ENCODE results near the gene RSPH6A.

The RSPH6A gene

GRCh38 chr19:45768984-45769782, 45.9 kb downstream of the RSPH6A start, which contains the start of gene SIX5 (continued):
- peak; percentile 98 for TF ChIP-seq ZBTB10 (tag by site-specific recombination; IDR thresholded peaks at IDR 0.05)
- TF ChIP-seq ZNF211 (tag by site-specific recombination; IDR thresholded peaks at IDR 0.05; ENCODE audit: low read depth): no peak
- TF ChIP-seq ZFP41 (tag by site-specific recombination; IDR thresholded peaks at IDR 0.05; ENCODE audit: borderline replicate concordance): no peak
- TF ChIP-seq BCL6B (tag by site-specific recombination; IDR thresholded peaks at IDR 0.05): no peak
- 0 out of 2 replicates have a peak, but pooled peaks have one; percentile 25 for TF ChIP-seq ZNF664 (tag by site-specific recombination; IDR thresholded peaks at IDR 0.05)
- peak; percentile 66 for TF ChIP-seq ZNF660 (tag by site-specific recombination; IDR thresholded peaks at IDR 0.05)
- TF ChIP-seq BCL11B (tag by site-specific recombination; IDR thresholded peaks at IDR 0.05; ENCODE audit: low read depth): peak; percentile 71
- TF ChIP-seq GLI4 (tag by site-specific recombination; IDR thresholded peaks at IDR 0.05): peak; percentile 80
- peak; percentile 32; the same call in 1 of the 2 replicates for TF ChIP-seq INSM2 (tag by site-specific recombination; IDR thresholded peaks at IDR 0.05)
- TF ChIP-seq ZFHX2 (tag by site-specific recombination; conservative IDR thresholded peaks at IDR 0.05): peak; percentile 92
- TF ChIP-seq ZSCAN4 (tag by site-specific recombination; IDR thresholded peaks at IDR 0.05): peak; percentile 62; the same call in 1 of the 2 replicates
- TF ChIP-seq ZNF768 (tag by site-specific recombination; IDR thresholded peaks at IDR 0.05): no peak
- TF ChIP-seq ZNF624 (tag by site-specific recombination; IDR thresholded peaks at IDR 0.05): no peak
- TF ChIP-seq ZBTB11 (tag by site-specific recombination; conservative IDR thresholded peaks at IDR 0.05; ENCODE audit: low read depth): peak; percentile 66
- 0 out of 2 replicates have a peak, but pooled peaks have one; percentile 17 for TF ChIP-seq ZNF239 (tag by site-specific recombination; IDR thresholded peaks at IDR 0.05)
- TF ChIP-seq ZNF335 (tag by site-specific recombination; conservative IDR thresholded peaks at IDR 0.05): peak; percentile 81
- TF ChIP-seq CTCF (tag by site-specific recombination; IDR thresholded peaks at IDR 0.05): peak; percentile 50; the same call in 1 of the 2 replicates
- no peak for TF ChIP-seq YY2 (tag by site-specific recombination; IDR thresholded peaks at IDR 0.05)
- TF ChIP-seq GLIS2 (tag by site-specific recombination; IDR thresholded peaks at IDR 0.05): peak; percentile 85
- no peak for TF ChIP-seq TSHZ1 (tag by site-specific recombination; IDR thresholded peaks at IDR 0.05; ENCODE audit: borderline replicate concordance)
- TF ChIP-seq ZBTB26 (tag by site-specific recombination; optimal IDR thresholded peaks at IDR 0.05): peak; percentile 88

Data from HEK293 (cell line).